Gastroesophageal sphincter (tissue), 3 donors: Measurements from ENCODE around the gene THSD7A.

ENCODE experiments used
- EP300 ChIP-seq: sonication (generic); formaldehyde crosslinking; IDR thresholded peaks from one replicate; pipeline ENCODE4 v1.6.1; 2017; ENCODE audit warnings: antibody characterized with exemption, mild to moderate bottlenecking
- POLR2A ChIP-seq, 2 donors: fragments of 450-650 bp; IDR thresholded peaks; one replicate each; pipeline ENCODE4 v1.6.1; 2017; ENCODE audit warnings: antibody characterized with exemption in 2 of 2, mild to moderate bottlenecking in 2 of 2, moderate library complexity in 1 of 2
- TF ChIP-seq, protein P1 (sequence below), 4 experiments: fragments of 200-600 bp in 2 of 4; fragments of 450-650 bp in 2 of 4; sonication (generic) in 1 of 4; IDR thresholded peaks; one replicate each; pipeline ENCODE4 v1.5.1; 2017 to 2019; ENCODE audit warnings: antibody characterized with exemption in 4 of 4, mild to moderate bottlenecking in 2 of 4, moderate library complexity in 2 of 4

DNA sequence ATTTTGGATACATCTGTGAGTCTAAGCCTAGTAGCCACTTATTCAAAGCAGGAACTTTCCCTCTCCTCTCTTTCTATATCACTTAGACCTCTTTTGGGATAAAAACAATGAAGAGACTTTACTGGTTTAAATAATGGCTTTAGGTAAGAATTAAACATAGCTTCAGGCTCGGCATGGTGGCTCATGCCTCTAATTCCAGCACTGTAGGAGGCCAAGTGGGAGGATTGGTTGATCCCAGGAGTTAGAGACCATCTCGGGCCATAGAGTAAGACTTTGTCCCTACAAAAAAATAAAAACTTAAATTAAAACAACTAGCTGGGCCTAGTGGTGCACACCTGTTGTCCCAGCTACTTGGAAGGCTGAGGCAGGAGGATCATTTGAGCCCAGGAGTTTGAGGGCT is 304.3 kb downstream of the THSD7A start:
- TF ChIP-seq, protein P1, sequence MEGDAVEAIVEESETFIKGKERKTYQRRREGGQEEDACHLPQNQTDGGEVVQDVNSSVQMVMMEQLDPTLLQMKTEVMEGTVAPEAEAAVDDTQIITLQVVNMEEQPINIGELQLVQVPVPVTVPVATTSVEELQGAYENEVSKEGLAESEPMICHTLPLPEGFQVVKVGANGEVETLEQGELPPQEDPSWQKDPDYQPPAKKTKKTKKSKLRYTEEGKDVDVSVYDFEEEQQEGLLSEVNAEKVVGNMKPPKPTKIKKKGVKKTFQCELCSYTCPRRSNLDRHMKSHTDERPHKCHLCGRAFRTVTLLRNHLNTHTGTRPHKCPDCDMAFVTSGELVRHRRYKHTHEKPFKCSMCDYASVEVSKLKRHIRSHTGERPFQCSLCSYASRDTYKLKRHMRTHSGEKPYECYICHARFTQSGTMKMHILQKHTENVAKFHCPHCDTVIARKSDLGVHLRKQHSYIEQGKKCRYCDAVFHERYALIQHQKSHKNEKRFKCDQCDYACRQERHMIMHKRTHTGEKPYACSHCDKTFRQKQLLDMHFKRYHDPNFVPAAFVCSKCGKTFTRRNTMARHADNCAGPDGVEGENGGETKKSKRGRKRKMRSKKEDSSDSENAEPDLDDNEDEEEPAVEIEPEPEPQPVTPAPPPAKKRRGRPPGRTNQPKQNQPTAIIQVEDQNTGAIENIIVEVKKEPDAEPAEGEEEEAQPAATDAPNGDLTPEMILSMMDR (IDR thresholded peaks at IDR 0.05), result no peak
- TF ChIP-seq POLR2A (IDR thresholded peaks at IDR 0.05), result no peak
- TF ChIP-seq EP300, result no peak
